ENCODE results near the gene IQCH.

DNA sequence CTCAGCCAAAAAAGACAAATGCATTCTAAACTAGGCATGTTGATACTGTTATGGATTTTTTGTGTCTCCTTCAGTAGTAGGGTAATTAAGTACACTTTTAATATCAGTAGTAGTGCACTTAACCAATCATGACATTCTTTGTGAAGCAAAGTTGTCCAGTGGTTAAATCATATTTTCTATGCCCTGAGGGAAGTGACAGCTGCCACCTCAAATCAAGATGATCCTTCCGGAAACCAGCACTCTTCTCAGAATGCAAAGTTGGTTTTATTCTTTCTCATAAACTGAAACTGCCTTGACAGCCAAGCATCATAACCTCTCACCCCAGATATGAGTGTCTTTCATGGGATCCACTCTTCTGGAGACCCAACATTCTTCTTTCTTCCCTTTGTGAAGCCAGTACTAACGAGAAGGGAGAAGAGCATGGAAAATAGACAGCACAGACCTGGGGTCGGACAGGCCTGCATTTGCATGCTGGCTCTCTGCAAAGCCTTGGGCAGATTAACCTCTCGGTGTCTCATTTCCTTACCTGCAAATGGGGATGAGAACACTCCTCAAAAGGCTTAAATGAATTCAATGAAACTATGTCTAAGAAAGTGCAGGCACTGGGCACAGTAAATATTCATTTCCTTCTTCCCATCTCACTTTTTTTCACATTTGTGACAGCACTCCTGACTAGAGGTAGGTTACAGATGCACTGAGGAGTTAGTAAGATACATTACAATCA lies 13.3 kb upstream of the IQCH start:
- TF ChIP-seq SIN3A (IDR thresholded peaks at IDR 0.05; ENCODE audit: borderline replicate concordance, insufficient read depth, low read length) (no peak), REST (IDR thresholded peaks at IDR 0.05; ENCODE audit: insufficient read depth in 1 of 2, low read depth in 2 of 2, low read length in 2 of 2) (no peak), FOXP2 (optimal IDR thresholded peaks at IDR 0.05; ENCODE audit: borderline replicate concordance, extremely low read depth, extremely low read length, insufficient read depth) (no peak)

Measured in PFSK-1 (cell line).